H1 (cell line): ENCODE measurements around the gene PLAC1.

Source experiments
- BRCA1 ChIP-seq: IDR thresholded peaks from 2 replicates; pipeline ENCODE4 v1.6.1; 2012; ENCODE audit warnings: low read depth, low read length, improper control_type of control experiment
- CTCF ChIP-seq, 3 experiments: IDR thresholded peaks; 1 replicate in 2 of 3; 2 replicates in 1 of 3; pipeline versions ENCODE4 v1.5.1 to v1.6.1; 2011; ENCODE audit warnings: low read length in 3 of 3, mild to moderate bottlenecking in 3 of 3, inconsistent platforms in 2 of 3, low read depth in 1 of 3, moderate library complexity in 1 of 3; ENCODE audit not compliant: insufficient read depth in 1 of 3; ENCODE audit errors: control extremely low read depth in 1 of 3

GRCh38 chrX:134695999-134696398 is 37.7 kb upstream of the PLAC1 start:
- TF ChIP-seq CTCF (IDR thresholded peaks at IDR 0.05; ENCODE audit: control extremely low read depth in 1 of 3, insufficient read depth in 1 of 3, low read depth in 1 of 3, low read length in 3 of 3) (no peak), BRCA1 (no peak)
